SK-N-SH (cell line): Measurements from ENCODE around the gene MYO9A.

ENCODE experiments used
- CTCF ChIP-seq: fragments of 200-600 bp; sonication (generic); IDR thresholded peaks from 2 replicates; pipeline ENCODE4 v1.6.1; 2017; ENCODE audit warnings: antibody characterized with exemption, mild to moderate bottlenecking, moderate library complexity
- GATA2 ChIP-seq: sonication (generic); formaldehyde crosslinking; IDR thresholded peaks from 2 replicates; pipeline ENCODE4 v1.5.0; 2020; ENCODE audit warnings: mild to moderate bottlenecking, missing genetic modification reagents
- MAX ChIP-seq: IDR thresholded peaks from 2 replicates; pipeline ENCODE4 v1.4.0; 2012; ENCODE audit warnings: low read depth
- MXI1 ChIP-seq: IDR thresholded peaks from 2 replicates; pipeline ENCODE4 v1.6.1; 2012; ENCODE audit warnings: mild to moderate bottlenecking, low read depth, low read length, improper control_type of control experiment
- POLR2AphosphoS5 ChIP-seq: IDR thresholded peaks from 2 replicates; pipeline ENCODE4 v1.6.1; 2012; ENCODE audit warnings: low read depth, low read length
- TAF1 ChIP-seq: IDR thresholded peaks from 2 replicates; pipeline ENCODE4 v1.6.1; 2012; ENCODE audit warnings: low read depth, mild to moderate bottlenecking, low read length, moderate library complexity, borderline replicate concordance

GRCh38 chr15:71945012-71945411 lies 172.9 kb downstream of the MYO9A start:
- no peak for TF ChIP-seq TAF1
- TF ChIP-seq CTCF: no peak
- TF ChIP-seq POLR2AphosphoS5: no peak
- TF ChIP-seq GATA2 (CRISPR knock-in tag): no peak
- TF ChIP-seq MAX: no peak
- no peak for TF ChIP-seq MXI1
